WTC11 (cell line): ENCODE results near the gene KPNA2. TPM values are rescaled to one million over a fixed set of nuclear protein-coding genes. Genes with fewer than 3 reads are reported as not detected.

Experiments used
- ATAC-seq: fragments of 200-7000 bp; cut with Tn5 transposase; 2 replicates; pipeline ENCODE4 v1.10.0; 2021; ENCODE audit warnings: mild to moderate bottlenecking, moderate library complexity
- CTCF ChIA-PET: fragments of 300-600 bp; sonication (Branson Sonifier 250); formaldehyde crosslinking; loops from one replicate; lab custom pipeline; 2021; ENCODE audit warnings: antibody characterized with exemption; lab: Charles Lee
- POLR2A ChIA-PET: fragments of 350-600 bp; sonication (Branson Sonifier 250); formaldehyde crosslinking; loops from one replicate; lab custom pipeline; 2021; ENCODE audit warnings: antibody characterized with exemption; lab: Charles Lee
- DNase-seq: peaks from one replicate; pipeline ENCODE4 v3.0.0; 2021; ENCODE audit warnings: low spot score
- H3K27ac Mint-ChIP-seq: 2 replicates; pipeline ENCODE4 v1.8.0; 2021; ENCODE audit warnings: mixed read lengths
- H3K27me3 Mint-ChIP-seq: 2 replicates; pipeline ENCODE4 v1.8.0; 2021; ENCODE audit warnings: low read depth, mild to moderate bottlenecking, moderate library complexity, mixed read lengths
- H3K36me3 Mint-ChIP-seq: 2 replicates; pipeline ENCODE4 v1.8.0; 2021; ENCODE audit warnings: mixed read lengths
- H3K4me1 Mint-ChIP-seq: 2 replicates; pipeline ENCODE4 v1.8.0; 2022; ENCODE audit warnings: mixed read lengths
- H3K4me3 Mint-ChIP-seq: 2 replicates; pipeline ENCODE4 v1.8.0; 2021; ENCODE audit warnings: mild to moderate bottlenecking, moderate library complexity, mixed read lengths
- H3K9me3 Mint-ChIP-seq: 2 replicates; pipeline ENCODE4 v1.8.0; 2021; ENCODE audit warnings: mixed read lengths
- EMX1 ChIP-seq: fragments of 250-450 bp; sonication (Bioruptor Pico); IDR thresholded peaks from 2 replicates; pipeline ENCODE4 v1.8.0; 2021; ENCODE audit warnings: mild to moderate bottlenecking
- FOXJ3 ChIP-seq: sonication (generic); formaldehyde crosslinking; IDR thresholded peaks from 2 replicates; pipeline ENCODE4 v1.9.0; 2021; ENCODE audit warnings: missing genetic modification reagents, mild to moderate bottlenecking, borderline replicate concordance
- FOXK1 ChIP-seq: sonication (generic); formaldehyde crosslinking; IDR thresholded peaks from 2 replicates; pipeline ENCODE4 v1.8.0; 2022; ENCODE audit warnings: mild to moderate bottlenecking, moderate library complexity, missing genetic modification reagents
- FOXP1 ChIP-seq: sonication (generic); formaldehyde crosslinking; IDR thresholded peaks from 2 replicates; pipeline ENCODE4 v1.8.0; 2022; ENCODE audit warnings: missing genetic modification reagents, mild to moderate bottlenecking, moderate library complexity, borderline replicate concordance
- GRHL2 ChIP-seq: fragments of 250-450 bp; sonication (Bioruptor Pico); IDR thresholded peaks from 2 replicates; pipeline ENCODE4 v1.8.0; 2022; ENCODE audit warnings: mild to moderate bottlenecking, moderate library complexity; ENCODE audit not compliant: insufficient replicate concordance, severe bottlenecking
- GTF2I ChIP-seq: fragments of 250-450 bp; sonication (Bioruptor Pico); conservative IDR thresholded peaks from 2 replicates; pipeline ENCODE4 v1.4.0; 2021; ENCODE audit warnings: mild to moderate bottlenecking
- MXD4 ChIP-seq: fragments of 250-450 bp; sonication (Bioruptor Pico); IDR thresholded peaks from 2 replicates; pipeline ENCODE4 v1.8.0; 2021; ENCODE audit warnings: mild to moderate bottlenecking, moderate library complexity, borderline replicate concordance
- OVOL2 ChIP-seq: fragments of 250-450 bp; sonication (Bioruptor Pico); IDR thresholded peaks from 2 replicates; pipeline ENCODE4 v1.9.0; 2021; ENCODE audit warnings: mild to moderate bottlenecking, borderline replicate concordance
- RORB ChIP-seq: fragments of 250-450 bp; sonication (Bioruptor Pico); IDR thresholded peaks from 2 replicates; pipeline ENCODE4 v1.9.0; 2021; ENCODE audit warnings: mild to moderate bottlenecking
- TEAD1 ChIP-seq: sonication (generic); formaldehyde crosslinking; IDR thresholded peaks from 2 replicates; pipeline ENCODE4 v1.8.0; 2022; ENCODE audit warnings: mild to moderate bottlenecking, missing genetic modification reagents
- ZNF232 ChIP-seq: sonication (generic); formaldehyde crosslinking; IDR thresholded peaks from 2 replicates; pipeline ENCODE4 v1.8.0; 2022; ENCODE audit warnings: mild to moderate bottlenecking, missing genetic modification reagents
- ZNF263 ChIP-seq: sonication (generic); formaldehyde crosslinking; IDR thresholded peaks from 2 replicates; pipeline ENCODE4 v1.8.1; 2022; ENCODE audit warnings: low read depth, mild to moderate bottlenecking, moderate library complexity, missing genetic modification reagents
- ZNF423 ChIP-seq: fragments of 250-450 bp; sonication (Bioruptor Pico); IDR thresholded peaks from 2 replicates; pipeline ENCODE4 v2.1.2; 2022; ENCODE audit warnings: mild to moderate bottlenecking, moderate library complexity
- total RNA-seq: library from RNA; stranded (reverse); gene quantifications from 3 replicates; pipeline ENCODE4 v1.2.3, GENCODE V29; 2021
- TF ChIP-seq, protein P1 (sequence below): sonication (generic); formaldehyde crosslinking; IDR thresholded peaks from 2 replicates; pipeline ENCODE4 v1.8.1; 2022; ENCODE audit warnings: mild to moderate bottlenecking, moderate library complexity, missing genetic modification reagents
- TF ChIP-seq, protein P2 (sequence below): sonication (generic); formaldehyde crosslinking; conservative IDR thresholded peaks from 2 replicates; pipeline ENCODE4 v1.8.1; 2022; ENCODE audit warnings: mild to moderate bottlenecking, missing genetic modification reagents
- TF ChIP-seq, protein P3 (sequence below): sonication (generic); formaldehyde crosslinking; IDR thresholded peaks from 2 replicates; pipeline ENCODE4 v1.8.1; 2022; ENCODE audit warnings: low read depth, mild to moderate bottlenecking, moderate library complexity, missing genetic modification reagents, borderline replicate concordance
- TF ChIP-seq, protein P4 (sequence below): sonication (generic); formaldehyde crosslinking; IDR thresholded peaks from 2 replicates; pipeline ENCODE4 v1.8.0; 2023; ENCODE audit warnings: mild to moderate bottlenecking, missing genetic modification reagents
- TF ChIP-seq, protein P5 (sequence below): sonication (generic); formaldehyde crosslinking; IDR thresholded peaks from 2 replicates; pipeline ENCODE4 v1.8.0; 2022; ENCODE audit warnings: mild to moderate bottlenecking, missing genetic modification reagents
- TF ChIP-seq, protein P6 (sequence below): sonication (generic); formaldehyde crosslinking; IDR thresholded peaks from 2 replicates; pipeline ENCODE4 v1.8.0; 2022; ENCODE audit warnings: mild to moderate bottlenecking, missing genetic modification reagents
- TF ChIP-seq, protein P7 (sequence below): fragments of 200-600 bp; IDR thresholded peaks from 2 replicates; pipeline ENCODE4 v1.8.0; 2022; ENCODE audit warnings: antibody characterized with exemption

KPNA2 gene
- total RNA-seq, 1 experiment from 2014 or later, result 466 TPM

DNA sequence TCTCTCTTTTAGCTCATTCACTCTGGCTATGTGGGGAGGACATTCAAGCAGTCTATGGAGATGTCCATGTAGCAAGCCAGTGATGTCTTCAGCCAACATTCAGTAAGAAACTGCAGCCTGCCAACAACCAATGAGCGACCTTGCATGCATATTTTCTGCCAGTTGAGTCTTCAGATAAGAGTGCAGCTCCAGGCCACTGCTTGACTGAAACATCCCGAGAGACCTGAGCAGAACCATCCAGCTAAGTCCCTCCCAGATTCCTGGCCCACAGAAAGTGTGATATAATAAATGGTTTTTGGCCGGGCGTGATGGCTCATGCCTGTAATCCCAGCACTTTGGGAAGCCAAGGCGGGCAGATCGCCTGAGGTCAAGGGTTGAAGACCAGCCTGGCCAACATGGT lies 28.7 kb upstream of the KPNA2 start:
- Mint-ChIP-seq H3K27me3 (no peaks in the 10 kb centered on the region), H3K4me3 (no peak overlapping the region), H3K9me3 (no peaks in the 10 kb centered on the region), H3K4me1 (peaks cover 3% of the 10 kb centered on the region), H3K27ac (no peak overlapping the region), H3K36me3 (no peaks in the 10 kb centered on the region)
- TF ChIP-seq, protein P1, sequence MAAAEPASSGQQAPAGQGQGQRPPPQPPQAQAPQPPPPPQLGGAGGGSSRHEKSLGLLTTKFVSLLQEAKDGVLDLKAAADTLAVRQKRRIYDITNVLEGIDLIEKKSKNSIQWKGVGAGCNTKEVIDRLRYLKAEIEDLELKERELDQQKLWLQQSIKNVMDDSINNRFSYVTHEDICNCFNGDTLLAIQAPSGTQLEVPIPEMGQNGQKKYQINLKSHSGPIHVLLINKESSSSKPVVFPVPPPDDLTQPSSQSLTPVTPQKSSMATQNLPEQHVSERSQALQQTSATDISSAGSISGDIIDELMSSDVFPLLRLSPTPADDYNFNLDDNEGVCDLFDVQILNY (CRISPR knock-in tag), result no peak
- TF ChIP-seq ZNF263, result no peak
- no peak for TF ChIP-seq FOXJ3 (CRISPR knock-in tag)
- no peak for TF ChIP-seq EMX1 (CRISPR knock-in tag)
- no peak for TF ChIP-seq FOXP1
- no peak for TF ChIP-seq ZNF232 (CRISPR knock-in tag)
- TF ChIP-seq GRHL2 (CRISPR knock-in tag), result no peak
- TF ChIP-seq RORB, result no peak
- TF ChIP-seq, protein P2, sequence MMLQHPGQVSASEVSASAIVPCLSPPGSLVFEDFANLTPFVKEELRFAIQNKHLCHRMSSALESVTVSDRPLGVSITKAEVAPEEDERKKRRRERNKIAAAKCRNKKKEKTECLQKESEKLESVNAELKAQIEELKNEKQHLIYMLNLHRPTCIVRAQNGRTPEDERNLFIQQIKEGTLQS (CRISPR knock-in tag), result no peak
- no peak for TF ChIP-seq MXD4
- TF ChIP-seq, protein P3, sequence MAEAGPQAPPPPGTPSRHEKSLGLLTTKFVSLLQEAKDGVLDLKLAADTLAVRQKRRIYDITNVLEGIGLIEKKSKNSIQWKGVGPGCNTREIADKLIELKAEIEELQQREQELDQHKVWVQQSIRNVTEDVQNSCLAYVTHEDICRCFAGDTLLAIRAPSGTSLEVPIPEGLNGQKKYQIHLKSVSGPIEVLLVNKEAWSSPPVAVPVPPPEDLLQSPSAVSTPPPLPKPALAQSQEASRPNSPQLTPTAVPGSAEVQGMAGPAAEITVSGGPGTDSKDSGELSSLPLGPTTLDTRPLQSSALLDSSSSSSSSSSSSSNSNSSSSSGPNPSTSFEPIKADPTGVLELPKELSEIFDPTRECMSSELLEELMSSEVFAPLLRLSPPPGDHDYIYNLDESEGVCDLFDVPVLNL, result no peak
- TF ChIP-seq TEAD1, result no peak
- TF ChIP-seq ZNF423 (CRISPR knock-in tag), result no peak
- TF ChIP-seq, protein P4, sequence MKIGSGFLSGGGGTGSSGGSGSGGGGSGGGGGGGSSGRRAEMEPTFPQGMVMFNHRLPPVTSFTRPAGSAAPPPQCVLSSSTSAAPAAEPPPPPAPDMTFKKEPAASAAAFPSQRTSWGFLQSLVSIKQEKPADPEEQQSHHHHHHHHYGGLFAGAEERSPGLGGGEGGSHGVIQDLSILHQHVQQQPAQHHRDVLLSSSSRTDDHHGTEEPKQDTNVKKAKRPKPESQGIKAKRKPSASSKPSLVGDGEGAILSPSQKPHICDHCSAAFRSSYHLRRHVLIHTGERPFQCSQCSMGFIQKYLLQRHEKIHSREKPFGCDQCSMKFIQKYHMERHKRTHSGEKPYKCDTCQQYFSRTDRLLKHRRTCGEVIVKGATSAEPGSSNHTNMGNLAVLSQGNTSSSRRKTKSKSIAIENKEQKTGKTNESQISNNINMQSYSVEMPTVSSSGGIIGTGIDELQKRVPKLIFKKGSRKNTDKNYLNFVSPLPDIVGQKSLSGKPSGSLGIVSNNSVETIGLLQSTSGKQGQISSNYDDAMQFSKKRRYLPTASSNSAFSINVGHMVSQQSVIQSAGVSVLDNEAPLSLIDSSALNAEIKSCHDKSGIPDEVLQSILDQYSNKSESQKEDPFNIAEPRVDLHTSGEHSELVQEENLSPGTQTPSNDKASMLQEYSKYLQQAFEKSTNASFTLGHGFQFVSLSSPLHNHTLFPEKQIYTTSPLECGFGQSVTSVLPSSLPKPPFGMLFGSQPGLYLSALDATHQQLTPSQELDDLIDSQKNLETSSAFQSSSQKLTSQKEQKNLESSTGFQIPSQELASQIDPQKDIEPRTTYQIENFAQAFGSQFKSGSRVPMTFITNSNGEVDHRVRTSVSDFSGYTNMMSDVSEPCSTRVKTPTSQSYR (CRISPR knock-in tag), result no peak
- POLR2A ChIA-PET, result interaction anchor here (0.6 kb wide), 1 partner anchor 8 kb away, joined by 3 read pairs; no protein-coding TSS in a partner anchor
- ATAC-seq (no peak), DNase-seq (no peak)
- CTCF ChIA-PET, result no interaction called here

DNA sequence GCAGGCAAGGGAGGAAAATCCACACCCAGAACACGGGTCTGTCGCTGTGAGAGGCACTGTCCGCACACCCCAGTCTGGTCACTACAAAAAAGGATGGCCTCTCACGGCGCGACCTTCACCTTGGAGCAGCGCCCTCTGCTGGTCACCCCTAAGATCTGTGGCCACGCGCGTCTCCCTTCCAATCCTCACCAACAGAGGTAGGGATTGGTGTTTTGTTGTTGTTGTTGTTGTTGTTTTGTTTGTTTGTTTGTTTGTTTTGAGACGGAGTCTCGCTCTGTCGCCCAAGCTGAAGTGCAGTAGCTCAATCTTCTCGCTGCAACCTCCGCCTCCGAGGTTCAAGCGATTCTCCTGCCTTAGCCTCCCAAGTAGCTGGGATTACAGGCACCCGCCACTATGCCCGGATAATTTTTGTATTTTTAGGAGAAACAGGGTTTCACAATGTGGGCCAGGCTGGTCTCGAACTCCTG lies 24.3 kb upstream of the KPNA2 start:
- ChIA-PET CTCF (interaction anchor here (1.0 to 1.6 kb wide), 6 partner anchors 8 to 69 kb away, joined by 3 to 4 read pairs (median 4); partner anchors contain the start of gene C17orf58), POLR2A (interaction anchor here (0.9 kb wide), 1 partner anchor 15 kb away, joined by 3 read pairs; no protein-coding TSS in a partner anchor)
- Mint-ChIP-seq H3K4me3 (peak overlapping the region; percentile 51), H3K27ac (peak overlapping the region; percentile 88; the same call in 1 of the 2 replicates), H3K4me1 (peaks cover 3% of the 10 kb centered on the region), H3K36me3 (no peaks in the 10 kb centered on the region), H3K9me3 (no peaks in the 10 kb centered on the region), H3K27me3 (no peaks in the 10 kb centered on the region; the same call in 1 of the 2 replicates)
- ATAC-seq (peak; percentile 96), DNase-seq (peak; percentile 82)
- TF ChIP-seq OVOL2 (CRISPR knock-in tag) (no peak), FOXK1 (CRISPR knock-in tag) (0 out of 2 replicates have a peak, but pooled peaks have one; percentile 4), FOXP1 (peak; percentile 91), GTF2I (CRISPR knock-in tag) (peak; percentile 57; the same call in 1 of the 2 replicates)
- TF ChIP-seq, protein P5, sequence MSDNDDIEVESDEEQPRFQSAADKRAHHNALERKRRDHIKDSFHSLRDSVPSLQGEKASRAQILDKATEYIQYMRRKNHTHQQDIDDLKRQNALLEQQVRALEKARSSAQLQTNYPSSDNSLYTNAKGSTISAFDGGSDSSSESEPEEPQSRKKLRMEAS (CRISPR knock-in tag), result no peak
- TF ChIP-seq, protein P6, sequence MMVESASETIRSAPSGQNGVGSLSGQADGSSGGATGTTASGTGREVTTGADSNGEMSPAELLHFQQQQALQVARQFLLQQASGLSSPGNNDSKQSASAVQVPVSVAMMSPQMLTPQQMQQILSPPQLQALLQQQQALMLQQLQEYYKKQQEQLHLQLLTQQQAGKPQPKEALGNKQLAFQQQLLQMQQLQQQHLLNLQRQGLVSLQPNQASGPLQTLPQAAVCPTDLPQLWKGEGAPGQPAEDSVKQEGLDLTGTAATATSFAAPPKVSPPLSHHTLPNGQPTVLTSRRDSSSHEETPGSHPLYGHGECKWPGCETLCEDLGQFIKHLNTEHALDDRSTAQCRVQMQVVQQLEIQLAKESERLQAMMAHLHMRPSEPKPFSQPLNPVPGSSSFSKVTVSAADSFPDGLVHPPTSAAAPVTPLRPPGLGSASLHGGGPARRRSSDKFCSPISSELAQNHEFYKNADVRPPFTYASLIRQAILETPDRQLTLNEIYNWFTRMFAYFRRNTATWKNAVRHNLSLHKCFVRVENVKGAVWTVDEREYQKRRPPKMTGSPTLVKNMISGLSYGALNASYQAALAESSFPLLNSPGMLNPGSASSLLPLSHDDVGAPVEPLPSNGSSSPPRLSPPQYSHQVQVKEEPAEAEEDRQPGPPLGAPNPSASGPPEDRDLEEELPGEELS (CRISPR knock-in tag), result no peak
- TF ChIP-seq, protein P7, sequence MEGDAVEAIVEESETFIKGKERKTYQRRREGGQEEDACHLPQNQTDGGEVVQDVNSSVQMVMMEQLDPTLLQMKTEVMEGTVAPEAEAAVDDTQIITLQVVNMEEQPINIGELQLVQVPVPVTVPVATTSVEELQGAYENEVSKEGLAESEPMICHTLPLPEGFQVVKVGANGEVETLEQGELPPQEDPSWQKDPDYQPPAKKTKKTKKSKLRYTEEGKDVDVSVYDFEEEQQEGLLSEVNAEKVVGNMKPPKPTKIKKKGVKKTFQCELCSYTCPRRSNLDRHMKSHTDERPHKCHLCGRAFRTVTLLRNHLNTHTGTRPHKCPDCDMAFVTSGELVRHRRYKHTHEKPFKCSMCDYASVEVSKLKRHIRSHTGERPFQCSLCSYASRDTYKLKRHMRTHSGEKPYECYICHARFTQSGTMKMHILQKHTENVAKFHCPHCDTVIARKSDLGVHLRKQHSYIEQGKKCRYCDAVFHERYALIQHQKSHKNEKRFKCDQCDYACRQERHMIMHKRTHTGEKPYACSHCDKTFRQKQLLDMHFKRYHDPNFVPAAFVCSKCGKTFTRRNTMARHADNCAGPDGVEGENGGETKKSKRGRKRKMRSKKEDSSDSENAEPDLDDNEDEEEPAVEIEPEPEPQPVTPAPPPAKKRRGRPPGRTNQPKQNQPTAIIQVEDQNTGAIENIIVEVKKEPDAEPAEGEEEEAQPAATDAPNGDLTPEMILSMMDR, result peak; percentile 87
